Immature natural killer cell (primary cell): ENCODE measurements around the gene MYO5A. TPM values are rescaled to one million over a fixed set of nuclear protein-coding genes. Genes with fewer than 3 reads are reported as not detected.
"Not testable (repeated sequence)": the region's sequence is repeated elsewhere in the genome, so short reads cannot be mapped to it uniquely, and the experiment has no call there.

Experiments used
- DNase-seq, 3 donors: peaks; one replicate each; pipeline ENCODE4 v3.0.0; 2022; ENCODE audit warnings: mixed read lengths in 1 of 3
- H3K27ac Mint-ChIP-seq, 6 donors: one replicate each; pipeline ENCODE4 v1.8.0; 2020; ENCODE audit warnings: mixed read lengths in 6 of 6, mild to moderate bottlenecking in 5 of 6, inconsistent platforms in 4 of 6, moderate library complexity in 3 of 6
- H3K27me3 Mint-ChIP-seq, 3 donors: one replicate each; pipeline ENCODE4 v1.8.0; 2020 to 2021; ENCODE audit warnings: low read depth in 3 of 3, mild to moderate bottlenecking in 3 of 3, mixed read lengths in 3 of 3, moderate library complexity in 3 of 3, inconsistent platforms in 1 of 3
- H3K36me3 Mint-ChIP-seq, 3 donors: one replicate each; pipeline ENCODE4 v1.8.0; 2020; ENCODE audit warnings: mixed read lengths in 3 of 3, inconsistent platforms in 2 of 3, mild to moderate bottlenecking in 2 of 3
- H3K4me1 Mint-ChIP-seq, 2 donors: one replicate each; pipeline ENCODE4 v1.8.0; 2020; ENCODE audit warnings: inconsistent platforms in 2 of 2, mild to moderate bottlenecking in 2 of 2, mixed read lengths in 2 of 2, moderate library complexity in 1 of 2
- H3K4me3 Mint-ChIP-seq, 5 donors: one replicate each; pipeline ENCODE4 v1.8.0; 2020; ENCODE audit warnings: mild to moderate bottlenecking in 5 of 5, mixed read lengths in 5 of 5, inconsistent platforms in 3 of 5, moderate library complexity in 3 of 5
- H3K9me3 Mint-ChIP-seq, 6 donors: one replicate each; pipeline ENCODE4 v1.8.0; 2020; ENCODE audit warnings: mild to moderate bottlenecking in 6 of 6, mixed read lengths in 6 of 6, inconsistent platforms in 4 of 6, moderate library complexity in 3 of 6
- polyA plus RNA-seq, 3 donors: library from polyadenylated mRNA; unstranded; fragments of 300-500 nt; fragmentation: Illumina TruSeq; gene quantifications; one replicate each; pipeline ENCODE4 v1.2.3, GENCODE V29; 2021

MYO5A gene
- polyA plus RNA-seq, 3 donors from 2014 or later = 2.0 to 10.9 (median 5.9) TPM

GRCh38 chr15:52558196-52558595 lies 29.5 kb upstream of the MYO5A start:
- Mint-ChIP-seq H3K27me3 (peaks cover 0 to 1% (median 0%) of the 10 kb centered on the region in 3 donors), H3K4me1 (peaks cover 37 to 82% of the 10 kb centered on the region in 2 donors), H3K27ac (peak overlapping the region in 5 of 6 donors; percentile 54 to 87 (median 76)), H3K36me3 (peaks cover 0 to 11% (median 7%) of the 10 kb centered on the region in 3 donors), H3K9me3 (no peaks in the 10 kb centered on the region), H3K4me3 (peak overlapping the region in 2 of 5 donors; percentile 20 to 78)
- peak in 2 of 3 donors; percentile 14 to 50 for DNase-seq

- no peak overlapping the region for H3K4me3 Mint-ChIP-seq
- peaks cover 34 to 75% of the 10 kb centered on the region in 2 donors for H3K4me1 Mint-ChIP-seq
- no peak overlapping the region for H3K27ac Mint-ChIP-seq
- DNase-seq = no peak
- peaks cover 0 to 11% (median 7%) of the 10 kb centered on the region in 3 donors for H3K36me3 Mint-ChIP-seq
- peaks cover 0 to 1% (median 0%) of the 10 kb centered on the region in 3 donors for H3K27me3 Mint-ChIP-seq
- H3K9me3 Mint-ChIP-seq = no peaks in the 10 kb centered on the region
These were observed 28.6 kb upstream of the MYO5A start for GRCh38 chr15:52557274-52557641.

DNA sequence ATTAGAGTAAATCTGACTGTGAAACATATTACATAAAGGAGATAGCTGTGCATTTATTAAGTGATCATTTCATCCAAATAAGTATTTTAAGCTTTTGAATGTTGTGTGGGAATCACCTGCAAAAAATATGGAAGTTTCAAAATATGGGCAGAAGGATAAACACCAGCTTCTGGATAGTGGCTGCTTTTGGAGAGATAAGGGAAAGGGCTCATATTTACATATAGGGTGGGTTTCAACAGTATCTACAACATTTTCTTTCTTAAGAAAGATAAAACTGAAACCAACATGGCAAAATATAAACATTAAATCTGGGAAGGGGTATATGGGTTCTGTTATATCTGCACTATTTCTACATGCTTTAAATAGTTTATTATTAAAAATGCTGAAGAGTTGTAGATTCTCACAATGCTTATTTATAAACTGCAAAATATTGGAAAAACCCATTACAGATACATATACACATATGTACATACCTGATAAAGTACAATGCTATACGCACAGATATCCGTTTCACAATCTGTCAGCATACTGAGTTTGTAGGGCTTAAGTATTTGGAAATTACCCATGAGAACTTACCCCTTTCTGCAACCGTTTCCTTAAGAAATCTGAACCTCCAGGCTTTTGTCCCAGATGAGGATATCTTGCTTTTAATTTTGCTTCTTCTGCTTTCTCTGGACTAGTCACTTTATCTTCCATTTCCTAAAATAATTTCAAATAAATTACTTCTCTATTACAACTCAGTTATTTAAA lies 28.0 kb upstream of the MYO5A start:
- Mint-ChIP-seq H3K4me1 (peaks cover 34 to 74% of the 10 kb centered on the region in 2 donors), H3K27ac (peak overlapping the region in 1 of 6 donors; percentile 43), H3K4me3 (no peak overlapping the region)

GRCh38 chr15:52552303-52552702 lies 23.6 kb upstream of the MYO5A start:
- peaks cover 16 to 36% (median 16%) of the 10 kb centered on the region in 3 donors for H3K36me3 Mint-ChIP-seq
- no peaks in the 10 kb centered on the region for H3K9me3 Mint-ChIP-seq
- no peak overlapping the region for H3K4me3 Mint-ChIP-seq
- H3K27me3 Mint-ChIP-seq = no peaks in the 10 kb centered on the region
- no peak for DNase-seq
- no peak overlapping the region for H3K27ac Mint-ChIP-seq
- peaks cover 11 to 38% of the 10 kb centered on the region in 2 donors for H3K4me1 Mint-ChIP-seq

More for the DNA sequence above, 28.0 kb upstream of the MYO5A start:
- no peaks in the 10 kb centered on the region for H3K9me3 Mint-ChIP-seq
- peaks cover 0 to 1% (median 0%) of the 10 kb centered on the region in 3 donors for H3K27me3 Mint-ChIP-seq
- H3K36me3 Mint-ChIP-seq = peaks cover 2 to 11% (median 7%) of the 10 kb centered on the region in 3 donors
- DNase-seq = no peak

GRCh38 chr15:52551762-52552161 lies 23.1 kb upstream of the MYO5A start:
- Mint-ChIP-seq H3K4me3 (peak overlapping the region in 2 of 5 donors; percentile 1 to 7), H3K36me3 (peaks cover 16 to 36% (median 22%) of the 10 kb centered on the region in 3 donors), H3K27ac (peak overlapping the region in 3 of 6 donors; percentile 9 to 49 (median 34)), H3K9me3 (no peaks in the 10 kb centered on the region), H3K27me3 (no peaks in the 10 kb centered on the region), H3K4me1 (peaks cover 14 to 43% of the 10 kb centered on the region in 2 donors)
- no peak for DNase-seq

DNA sequence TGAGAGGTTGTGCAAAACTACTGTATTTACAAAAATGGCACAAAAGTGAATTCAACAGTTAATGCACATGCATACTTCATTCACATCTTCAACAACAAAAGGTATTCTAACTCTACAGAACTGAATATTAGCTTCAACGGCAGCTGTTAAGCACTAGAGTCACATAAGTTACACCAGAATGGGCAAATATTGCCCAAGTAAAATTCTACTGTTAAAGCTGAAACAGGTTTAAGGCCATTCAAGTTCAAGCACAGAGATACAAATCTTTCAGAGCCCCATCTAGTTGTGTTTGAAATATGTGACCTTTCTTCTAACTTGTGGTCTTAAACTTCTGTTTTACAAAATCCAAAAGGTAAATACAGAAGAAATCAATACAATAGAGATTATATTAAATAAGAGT lies 22.5 kb upstream of the MYO5A start:
- not testable (repeated sequence) for DNase-seq, H3K9me3 Mint-ChIP-seq, H3K4me3 Mint-ChIP-seq, H3K27ac Mint-ChIP-seq, H3K27me3 Mint-ChIP-seq
- Mint-ChIP-seq H3K4me1 (peaks cover 19 to 43% of the 10 kb centered on the region in 2 donors), H3K36me3 (peaks cover 13 to 32% (median 26%) of the 10 kb centered on the region in 3 donors)

- Mint-ChIP-seq H3K27me3 (peaks cover 0 to 2% (median 2%) of the 10 kb centered on the region in 3 donors), H3K9me3 (no peaks in the 10 kb centered on the region), H3K4me1 (peaks cover 19 to 22% of the 10 kb centered on the region in 2 donors), H3K4me3 (peak overlapping the region; percentile 45 to 79 (median 73)), H3K27ac (peak overlapping the region; percentile 80 to 90 (median 86)), H3K36me3 (peaks cover 9 to 34% (median 30%) of the 10 kb centered on the region in 3 donors)
- peak; percentile 48 to 65 (median 57) for DNase-seq
These were observed 17.5 kb upstream of the MYO5A start for GRCh38 chr15:52546031-52546751.

DNA sequence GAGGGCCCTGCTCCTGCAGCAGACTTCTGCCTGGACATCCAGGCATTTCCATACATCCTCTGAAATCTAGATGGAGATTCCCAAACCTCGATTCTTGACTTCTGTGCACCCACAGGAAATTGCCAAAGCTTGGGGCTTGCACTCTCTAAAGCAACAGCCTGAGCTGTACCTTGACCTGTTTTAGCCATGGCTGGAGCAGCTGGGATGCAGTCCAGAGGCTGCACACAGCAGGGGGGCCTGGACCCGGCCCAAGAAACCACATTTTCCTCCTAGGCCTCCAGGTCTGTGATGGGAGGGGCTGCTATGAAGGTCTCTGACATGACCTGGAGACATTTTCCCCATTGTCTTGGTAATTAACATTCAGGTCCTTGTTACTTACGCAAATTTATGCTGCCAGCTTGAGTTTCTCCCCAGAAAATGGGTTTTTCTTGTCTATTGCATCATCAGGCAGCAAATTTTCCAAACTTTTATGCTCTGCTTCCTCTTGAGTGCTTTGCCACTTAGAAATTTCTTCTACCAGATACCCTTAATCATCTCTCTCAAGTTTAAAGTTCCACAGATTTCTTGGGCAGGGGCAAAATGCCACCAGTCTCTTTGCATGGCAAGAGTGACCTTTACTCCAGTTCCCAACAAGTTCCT lies 11.8 kb upstream of the MYO5A start:
- Mint-ChIP-seq H3K36me3 (peaks cover 0 to 4% (median under 1%) of the 10 kb centered on the region in 3 donors), H3K27me3 (peaks cover 2% of the 10 kb centered on the region in 3 donors), H3K27ac (no peak overlapping the region), H3K9me3 (peaks cover 0 to 2% (median 0%) of the 10 kb centered on the region in 6 donors), H3K4me3 (peak overlapping the region in 1 of 5 donors; percentile 13), H3K4me1 (peaks cover 10 to 17% of the 10 kb centered on the region in 2 donors)
- DNase-seq = no peak

- H3K27me3 Mint-ChIP-seq = peaks cover 0 to 3% (median 2%) of the 10 kb centered on the region in 3 donors
- no peak for DNase-seq
- no peak overlapping the region for H3K27ac Mint-ChIP-seq
- H3K4me3 Mint-ChIP-seq = no peak overlapping the region
- peaks cover 0 to 2% (median 0%) of the 10 kb centered on the region in 6 donors for H3K9me3 Mint-ChIP-seq
- peaks cover 9 to 15% of the 10 kb centered on the region in 2 donors for H3K4me1 Mint-ChIP-seq
- H3K36me3 Mint-ChIP-seq = peaks cover 0 to under 1% (median 0%) of the 10 kb centered on the region in 3 donors
These were observed 8.8 kb upstream of the MYO5A start for GRCh38 chr15:52537459-52537858.

- peaks cover 2 to 10% (median 5%) of the 10 kb centered on the region in 3 donors for H3K27me3 Mint-ChIP-seq
- no peak overlapping the region for H3K4me3 Mint-ChIP-seq
- no peaks in the 10 kb centered on the region for H3K9me3 Mint-ChIP-seq
- H3K4me1 Mint-ChIP-seq = peaks cover 18 to 19% of the 10 kb centered on the region in 2 donors
- DNase-seq = no peak
- H3K27ac Mint-ChIP-seq = no peak overlapping the region
- H3K36me3 Mint-ChIP-seq = peaks cover 0 to 3% (median 0%) of the 10 kb centered on the region in 3 donors
These were observed 3.7 kb upstream of the MYO5A start for GRCh38 chr15:52532427-52532826.

DNA sequence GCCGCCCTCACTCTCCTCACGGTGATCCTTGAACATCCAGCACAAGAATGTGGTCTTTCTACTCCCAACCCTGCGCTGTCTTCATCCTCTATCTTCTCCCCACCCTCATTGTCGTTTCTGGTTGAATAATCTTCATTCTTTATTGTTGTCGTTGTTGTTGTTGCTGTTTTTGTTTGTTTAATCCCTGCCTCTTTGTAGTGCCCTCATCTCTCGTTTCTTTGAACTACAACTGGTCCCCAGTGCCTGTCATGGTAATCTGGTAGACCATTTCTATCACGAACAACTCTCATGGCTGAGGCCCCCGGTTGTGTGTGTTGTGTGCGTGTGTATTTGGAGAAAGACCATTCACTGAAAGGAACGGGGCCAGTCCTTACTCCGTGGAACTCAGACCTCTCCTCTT lies 1.3 kb upstream of the MYO5A start:
- no peaks in the 10 kb centered on the region for H3K9me3 Mint-ChIP-seq

GRCh38 chr15:52529341-52529924 lies 753 bp upstream of the MYO5A start:
- Mint-ChIP-seq H3K27ac (peak overlapping the region; percentile 68 to 89 (median 80)), H3K4me1 (peaks cover 30 to 35% of the 10 kb centered on the region in 2 donors), H3K4me3 (peak overlapping the region; percentile 69 to 83 (median 81)), H3K36me3 (peaks cover 0 to 3% (median 0%) of the 10 kb centered on the region in 3 donors), H3K9me3 (no peaks in the 10 kb centered on the region), H3K27me3 (peaks cover 2 to 10% (median 5%) of the 10 kb centered on the region in 3 donors)
- no peak for DNase-seq

More for the DNA sequence above, 1.3 kb upstream of the MYO5A start:
- H3K4me1 Mint-ChIP-seq = peaks cover 30 to 35% of the 10 kb centered on the region in 2 donors
- H3K36me3 Mint-ChIP-seq = peaks cover 0 to 3% (median 0%) of the 10 kb centered on the region in 3 donors
- peak overlapping the region; percentile 69 to 83 (median 81) for H3K4me3 Mint-ChIP-seq
- peak overlapping the region; percentile 68 to 89 (median 80) for H3K27ac Mint-ChIP-seq
- no peak for DNase-seq
- H3K27me3 Mint-ChIP-seq = peaks cover 2 to 10% (median 5%) of the 10 kb centered on the region in 3 donors
